Measurements from ENCODE around the gene SOD3.

DNA sequence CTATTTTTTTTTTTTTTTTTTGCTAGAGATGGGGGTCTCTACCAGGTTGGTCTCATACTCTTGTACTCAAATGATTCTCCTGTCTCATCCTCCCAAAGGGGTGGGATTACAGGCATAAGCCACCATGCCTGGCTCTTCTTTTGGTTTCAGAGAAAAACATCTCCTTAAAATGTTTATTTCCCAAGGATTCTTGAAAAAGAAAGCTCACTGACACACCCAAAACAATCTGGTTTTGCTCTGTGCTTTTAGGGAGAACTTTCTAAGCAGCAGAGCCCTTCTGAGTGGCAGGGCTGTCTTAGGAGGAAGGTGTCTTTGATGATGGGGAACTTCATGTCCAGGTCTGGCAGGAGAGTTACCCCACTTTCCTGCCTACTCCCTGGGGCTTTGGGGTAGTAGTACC lies 1.2 kb downstream of the SOD3 start:
- TF ChIP-seq POLR2AphosphoS5 (IDR thresholded peaks at IDR 0.05; ENCODE audit: low read depth, low read length) (no peak), FOXP2 (optimal IDR thresholded peaks at IDR 0.05; ENCODE audit: borderline replicate concordance, extremely low read depth, extremely low read length, insufficient read depth) (no peak)

Measured in PFSK-1 (cell line).